ENCODE data around the gene FALEC. TPM values are rescaled to one million over a fixed set of nuclear protein-coding genes. Genes with fewer than 3 reads are reported as not detected.

FALEC gene
- total and polyA plus RNA-seq, 2 donors from 2014 or later: not detected

GRCh38 chr1:150516616-150517015 is 1.1 kb downstream of the FALEC start:
- no peak for FAIRE-seq
- DNase-seq: peak in 1 of 5 donors; percentile 48

DNA sequence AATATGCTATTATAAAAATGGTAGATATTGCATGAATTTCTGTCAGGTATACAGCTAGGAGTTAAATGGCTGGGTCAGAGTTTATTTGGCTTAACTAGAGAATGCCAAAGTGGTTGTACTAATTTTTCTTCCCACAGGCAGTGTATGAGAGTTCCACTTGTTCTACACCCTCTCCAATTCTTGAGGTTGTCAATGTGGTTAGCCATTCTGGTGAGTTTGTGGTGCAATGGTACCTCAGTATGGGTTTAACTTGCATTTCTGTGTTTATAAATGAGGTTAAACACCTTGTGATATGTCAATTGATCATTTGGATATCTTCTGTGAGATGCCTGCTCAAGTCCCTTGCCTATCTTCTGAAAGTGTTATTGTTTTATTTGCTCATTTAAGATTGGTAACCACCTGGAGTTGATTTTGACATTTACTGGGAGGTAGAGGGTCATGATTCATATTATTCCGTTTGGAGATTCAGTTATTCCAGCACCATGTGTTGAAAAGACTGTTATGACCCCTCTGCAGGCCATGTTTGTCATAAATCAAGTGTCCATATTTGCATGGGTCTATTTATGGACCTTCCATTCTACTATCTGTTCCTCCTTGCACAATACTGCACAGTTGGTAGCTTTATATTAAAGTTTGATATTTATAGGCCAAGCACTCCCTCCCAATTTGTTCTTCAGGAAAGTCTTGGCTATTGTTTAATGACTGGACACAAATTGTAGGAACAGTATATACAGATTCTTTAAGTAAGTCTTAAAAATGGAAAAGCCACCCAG is 5.8 kb downstream of the FALEC start:
- DNase-seq (no peak), FAIRE-seq (no peak)
- no peak overlapping the region for H3K4me3 ChIP-seq (ENCODE audit: low read length in 3 of 3)
- no peak overlapping the region for H3K9ac ChIP-seq (ENCODE audit: low read length in 3 of 3)
- no peaks in the 10 kb centered on the region for H3K36me3 ChIP-seq (ENCODE audit: control insufficient read depth in 2 of 3, insufficient read depth in 3 of 3, low read length in 3 of 3)
- H3K27me3 ChIP-seq (ENCODE audit: control insufficient read depth, insufficient read depth, low read length): no peaks in the 10 kb centered on the region
- TF ChIP-seq, protein P1, sequence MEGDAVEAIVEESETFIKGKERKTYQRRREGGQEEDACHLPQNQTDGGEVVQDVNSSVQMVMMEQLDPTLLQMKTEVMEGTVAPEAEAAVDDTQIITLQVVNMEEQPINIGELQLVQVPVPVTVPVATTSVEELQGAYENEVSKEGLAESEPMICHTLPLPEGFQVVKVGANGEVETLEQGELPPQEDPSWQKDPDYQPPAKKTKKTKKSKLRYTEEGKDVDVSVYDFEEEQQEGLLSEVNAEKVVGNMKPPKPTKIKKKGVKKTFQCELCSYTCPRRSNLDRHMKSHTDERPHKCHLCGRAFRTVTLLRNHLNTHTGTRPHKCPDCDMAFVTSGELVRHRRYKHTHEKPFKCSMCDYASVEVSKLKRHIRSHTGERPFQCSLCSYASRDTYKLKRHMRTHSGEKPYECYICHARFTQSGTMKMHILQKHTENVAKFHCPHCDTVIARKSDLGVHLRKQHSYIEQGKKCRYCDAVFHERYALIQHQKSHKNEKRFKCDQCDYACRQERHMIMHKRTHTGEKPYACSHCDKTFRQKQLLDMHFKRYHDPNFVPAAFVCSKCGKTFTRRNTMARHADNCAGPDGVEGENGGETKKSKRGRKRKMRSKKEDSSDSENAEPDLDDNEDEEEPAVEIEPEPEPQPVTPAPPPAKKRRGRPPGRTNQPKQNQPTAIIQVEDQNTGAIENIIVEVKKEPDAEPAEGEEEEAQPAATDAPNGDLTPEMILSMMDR (IDR thresholded peaks at IDR 0.05; ENCODE audit: borderline replicate concordance, extremely low read depth, insufficient read depth): no peak
- intact Hi-C loops (cut with DNase I): no loop called here
- H3K9me3 ChIP-seq (ENCODE audit: control insufficient read depth in 2 of 3, insufficient read depth in 1 of 3, low read length in 3 of 3): no peaks in the 10 kb centered on the region
- H3K27ac ChIP-seq (ENCODE audit: low read depth in 2 of 2, low read length in 2 of 2): no peak overlapping the region
- H3K4me1 ChIP-seq (ENCODE audit: control insufficient read depth in 2 of 3, insufficient read depth in 2 of 3, low read depth in 1 of 3, low read length in 3 of 3): peaks cover 0 to 1% (median 1%) of the 10 kb centered on the region in 3 donors

More at GRCh38 chr1:150516616-150517015, 1.1 kb downstream of the FALEC start:
- no peaks in the 10 kb centered on the region for H3K9me3 ChIP-seq (ENCODE audit: control insufficient read depth in 2 of 3, insufficient read depth in 1 of 3, low read length in 3 of 3)
- H3K27me3 ChIP-seq (ENCODE audit: control insufficient read depth, insufficient read depth, low read length): no peaks in the 10 kb centered on the region
- H3K4me3 ChIP-seq (ENCODE audit: low read length in 3 of 3): peak overlapping the region; percentile 0 to 75 (median 9)
- peak overlapping the region in 2 of 3 donors; percentile 2 to 35 for H3K9ac ChIP-seq (ENCODE audit: low read length in 3 of 3)
- H3K4me1 ChIP-seq (ENCODE audit: control insufficient read depth in 2 of 3, insufficient read depth in 2 of 3, low read depth in 1 of 3, low read length in 3 of 3): peaks cover 2 to 4% (median 3%) of the 10 kb centered on the region in 3 donors
- intact Hi-C loops (cut with DNase I): no loop called here
- H3K36me3 ChIP-seq (ENCODE audit: control insufficient read depth in 2 of 3, insufficient read depth in 3 of 3, low read length in 3 of 3): no peaks in the 10 kb centered on the region
- TF ChIP-seq, protein P1 (IDR thresholded peaks at IDR 0.05; ENCODE audit: borderline replicate concordance, extremely low read depth, insufficient read depth): no peak
- H3K27ac ChIP-seq (ENCODE audit: low read depth in 2 of 2, low read length in 2 of 2): no peak overlapping the region

GRCh38 chr1:150525348-150525747 is 9.8 kb downstream of the FALEC start:
- intact Hi-C loops (cut with DNase I): no loop called here
- FAIRE-seq: no peak
- no peaks in the 10 kb centered on the region for H3K27me3 ChIP-seq (ENCODE audit: control insufficient read depth, insufficient read depth, low read length)

More at GRCh38 chr1:150525348-150525747, 9.8 kb downstream of the FALEC start:
- Histone ChIP-seq H3K36me3 (ENCODE audit: control insufficient read depth in 2 of 3, insufficient read depth in 3 of 3, low read length in 3 of 3) (no peaks in the 10 kb centered on the region), H3K4me3 (ENCODE audit: low read length in 3 of 3) (no peak overlapping the region), H3K4me1 (ENCODE audit: control insufficient read depth in 2 of 3, insufficient read depth in 2 of 3, low read depth in 1 of 3, low read length in 3 of 3) (no peaks in the 10 kb centered on the region), H3K27ac (ENCODE audit: low read depth in 2 of 2, low read length in 2 of 2) (no peak overlapping the region), H3K9ac (ENCODE audit: low read length in 3 of 3) (no peak overlapping the region), H3K9me3 (ENCODE audit: control insufficient read depth in 2 of 3, insufficient read depth in 1 of 3, low read length in 3 of 3) (no peaks in the 10 kb centered on the region)
- TF ChIP-seq, protein P1 (IDR thresholded peaks at IDR 0.05; ENCODE audit: borderline replicate concordance, extremely low read depth, insufficient read depth): no peak
- DNase-seq: no peak

All from kidney (tissue), 14 donors.